GM19025 (cell line): ENCODE measurements around the gene IGBP1.
"Not testable (repeated sequence)": the region's sequence is repeated elsewhere in the genome, so short reads cannot be mapped to it uniquely, and the experiment has no call there.

ENCODE experiments used
- ATAC-seq: cut with Tn5 transposase; IDR thresholded peaks from one replicate; pipeline ENCODE4 v1.9.1; 2021; ENCODE audit warnings: mild to moderate bottlenecking, low read depth, moderate library complexity; ENCODE audit not compliant: unreplicated experiment

Gene IGBP1

GRCh38 chrX:70133303-70134115 is at the start of gene IGBP1:
Gene IGBP1, plus strand, starts transcription at chrX:70133447. Its CDS starts 501 bp downstream, at chrX:70133948.
- ATAC-seq = peak; percentile 92

GRCh38 chrX:70084592-70085240 is 48.5 kb upstream of the IGBP1 start:
- no peak for ATAC-seq

GRCh38 chrX:70087857-70088630 is 45.2 kb upstream of the IGBP1 start:
- no peak for ATAC-seq

DNA sequence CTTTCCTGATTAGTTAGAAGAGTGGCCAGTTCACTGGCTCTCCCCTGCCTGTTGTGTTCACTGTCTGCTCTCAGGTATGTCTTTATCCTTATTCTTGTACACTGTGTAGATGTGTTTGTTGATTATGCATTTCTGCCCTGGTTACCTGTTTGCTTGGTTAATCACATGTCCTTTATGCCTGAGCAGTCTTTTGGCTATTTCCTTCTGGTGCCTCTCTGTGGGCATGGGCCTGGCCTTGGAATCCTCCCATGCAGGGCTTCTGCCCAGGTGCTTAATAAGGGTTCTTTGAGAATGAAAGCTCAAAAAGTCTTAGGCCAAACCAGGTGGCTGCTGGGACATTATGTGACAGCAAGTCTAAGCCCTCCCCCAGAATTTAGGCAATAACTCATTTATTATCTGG is 44.5 kb upstream of the IGBP1 start:
- no peak for ATAC-seq

- no peak for ATAC-seq
Observed at GRCh38 chrX:70089604-70090297, 43.5 kb upstream of the IGBP1 start.

- no peak for ATAC-seq
Observed at GRCh38 chrX:70092247-70092646, 41.0 kb upstream of the IGBP1 start.

GRCh38 chrX:70096052-70096451 is 37.2 kb upstream of the IGBP1 start:
- no peak for ATAC-seq

DNA sequence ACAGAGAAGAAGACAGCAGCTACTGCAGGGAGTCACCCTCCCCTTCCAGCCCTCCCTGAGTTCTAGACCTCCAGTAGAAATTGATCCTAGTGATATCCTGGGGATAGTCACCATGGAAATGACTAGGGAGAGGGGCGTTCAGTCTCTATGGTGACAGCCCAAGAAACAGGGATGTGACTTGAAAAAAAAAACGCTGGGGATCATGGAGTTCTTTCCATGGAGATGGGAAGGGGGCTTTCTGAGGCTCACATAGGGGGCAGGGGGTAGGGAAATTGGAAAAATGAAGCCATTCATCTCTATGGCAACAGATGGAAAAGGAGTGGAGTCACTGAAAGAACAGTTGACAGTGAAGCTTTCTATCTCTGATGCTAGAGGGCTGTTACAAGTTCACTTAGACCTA is 28.0 kb upstream of the IGBP1 start:
- ATAC-seq = no peak

DNA sequence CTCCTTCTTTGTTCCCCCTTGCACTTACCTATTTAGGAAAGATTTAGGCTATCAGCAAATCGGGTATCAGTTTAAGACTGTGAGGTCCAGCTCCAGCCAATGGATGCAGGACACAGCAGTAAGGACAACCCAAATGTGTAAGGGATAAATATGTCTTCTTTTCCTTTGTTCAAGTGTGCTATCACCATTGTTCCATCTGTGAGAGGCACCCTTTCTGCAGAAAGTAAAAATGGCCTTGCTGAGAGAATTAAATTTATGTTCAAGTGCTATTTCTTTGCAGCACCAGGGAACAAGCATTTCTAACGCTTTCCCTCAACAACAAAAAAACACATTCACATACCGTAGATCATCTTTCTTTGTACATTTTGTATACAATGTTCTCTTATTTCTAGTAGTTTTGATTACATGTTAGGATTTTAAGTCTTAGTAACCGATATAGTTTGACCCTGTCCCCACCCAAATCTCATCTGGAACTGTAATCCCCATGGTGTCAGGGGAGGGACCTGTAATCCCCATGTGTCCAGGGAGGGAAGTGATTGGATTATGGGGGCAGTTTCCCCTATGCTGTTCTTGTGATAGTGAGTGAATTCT is 21.7 kb upstream of the IGBP1 start:
- ATAC-seq = not testable (repeated sequence)

GRCh38 chrX:70117738-70118137 is 15.5 kb upstream of the IGBP1 start:
- no peak for ATAC-seq

GRCh38 chrX:70123014-70123413 is 10.2 kb upstream of the IGBP1 start:
- not testable (repeated sequence) for ATAC-seq

DNA sequence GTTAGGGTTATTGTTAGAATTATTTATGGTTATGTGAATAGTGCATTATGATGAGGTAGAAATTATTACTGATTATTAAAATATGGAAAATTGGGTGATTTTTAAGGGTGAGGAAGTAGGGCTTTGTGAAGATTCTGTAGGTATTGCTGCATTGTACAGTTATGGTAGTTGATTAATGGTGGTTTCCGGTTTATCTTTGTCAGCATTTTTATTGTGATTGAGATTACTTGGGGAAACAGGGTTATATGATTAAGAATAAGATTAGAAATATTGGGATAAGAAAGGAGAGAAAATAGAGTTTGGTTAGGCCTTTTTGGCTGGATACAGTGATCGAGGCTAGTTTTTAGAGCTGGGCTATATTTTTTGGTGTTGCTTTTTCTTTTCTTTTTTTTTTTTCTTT is 8.6 kb upstream of the IGBP1 start:
- no peak for ATAC-seq

DNA sequence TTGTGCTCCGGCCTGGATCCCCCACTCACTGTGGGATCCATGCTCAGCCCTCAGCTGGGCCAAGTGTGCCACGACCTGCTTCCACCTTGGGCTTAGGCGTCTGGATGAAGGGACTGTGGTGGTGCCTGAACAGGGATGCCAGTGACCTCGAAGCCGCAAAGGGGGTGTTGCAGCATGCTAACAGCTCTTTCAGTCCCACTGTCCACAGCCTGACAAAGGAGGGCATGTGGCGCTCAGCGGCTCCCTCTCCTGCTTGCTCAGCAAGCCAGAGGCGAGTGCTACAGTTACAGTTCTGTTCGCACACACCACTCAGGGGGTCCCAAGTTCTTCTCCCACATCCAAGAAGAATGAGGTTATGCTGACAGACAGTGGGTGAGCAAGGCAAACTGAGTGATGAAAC is 5.2 kb upstream of the IGBP1 start:
- no peak for ATAC-seq

GRCh38 chrX:70129816-70130215 is 3.4 kb upstream of the IGBP1 start:
- ATAC-seq = no peak

DNA sequence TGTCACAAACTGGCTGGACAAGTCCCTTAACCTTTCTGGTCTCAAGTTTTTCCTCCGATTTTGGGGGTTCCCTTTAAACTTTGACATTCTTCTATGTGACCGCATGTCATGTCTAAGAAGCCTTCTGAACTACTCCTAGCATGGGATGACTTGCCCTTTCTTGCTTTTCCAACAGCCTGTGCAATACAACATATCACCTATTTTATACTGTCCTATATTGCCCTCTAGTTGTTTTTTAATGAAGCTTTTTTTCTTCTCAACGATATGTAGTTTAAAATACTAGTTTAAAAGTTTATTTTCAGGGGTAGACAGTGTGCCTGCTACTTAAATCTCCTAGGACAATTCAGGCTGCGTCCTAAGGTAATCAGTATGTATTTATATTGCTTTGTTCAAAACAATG is 1.0 kb upstream of the IGBP1 start:
- no peak for ATAC-seq

GRCh38 chrX:70132877-70133302 is 357 bp upstream of the IGBP1 start:
- peak; percentile 0 for ATAC-seq

- peak; percentile 17 for ATAC-seq
Observed at GRCh38 chrX:70134116-70134477, 850 bp downstream of the IGBP1 start.

GRCh38 chrX:70138622-70139021 is 5.4 kb downstream of the IGBP1 start:
- no peak for ATAC-seq

DNA sequence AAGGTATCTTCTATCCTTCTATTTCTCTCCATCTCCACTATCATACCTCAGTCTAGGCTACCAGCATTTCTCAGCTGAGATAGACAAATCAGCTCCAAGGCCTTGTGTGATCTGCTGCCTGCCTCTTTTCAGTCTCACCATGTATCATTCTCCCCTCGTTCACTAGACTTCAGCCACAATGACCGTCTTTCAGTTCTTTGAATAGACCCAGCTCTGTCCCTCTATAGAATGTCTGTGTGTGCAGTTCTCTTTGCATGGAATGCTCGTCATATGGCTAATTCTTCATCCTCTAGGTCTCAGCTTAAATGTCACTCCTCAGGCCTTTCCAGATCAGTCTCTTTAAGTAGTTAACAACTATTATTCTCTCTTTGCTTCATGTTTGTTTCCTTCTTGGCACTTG is 6.5 kb downstream of the IGBP1 start:
- no peak for ATAC-seq

GRCh38 chrX:70141373-70141772 is 8.1 kb downstream of the IGBP1 start:
- no peak for ATAC-seq
